Measurements from ENCODE around the gene NDNF.

NDNF gene, protein sequence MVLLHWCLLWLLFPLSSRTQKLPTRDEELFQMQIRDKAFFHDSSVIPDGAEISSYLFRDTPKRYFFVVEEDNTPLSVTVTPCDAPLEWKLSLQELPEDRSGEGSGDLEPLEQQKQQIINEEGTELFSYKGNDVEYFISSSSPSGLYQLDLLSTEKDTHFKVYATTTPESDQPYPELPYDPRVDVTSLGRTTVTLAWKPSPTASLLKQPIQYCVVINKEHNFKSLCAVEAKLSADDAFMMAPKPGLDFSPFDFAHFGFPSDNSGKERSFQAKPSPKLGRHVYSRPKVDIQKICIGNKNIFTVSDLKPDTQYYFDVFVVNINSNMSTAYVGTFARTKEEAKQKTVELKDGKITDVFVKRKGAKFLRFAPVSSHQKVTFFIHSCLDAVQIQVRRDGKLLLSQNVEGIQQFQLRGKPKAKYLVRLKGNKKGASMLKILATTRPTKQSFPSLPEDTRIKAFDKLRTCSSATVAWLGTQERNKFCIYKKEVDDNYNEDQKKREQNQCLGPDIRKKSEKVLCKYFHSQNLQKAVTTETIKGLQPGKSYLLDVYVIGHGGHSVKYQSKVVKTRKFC

DNA sequence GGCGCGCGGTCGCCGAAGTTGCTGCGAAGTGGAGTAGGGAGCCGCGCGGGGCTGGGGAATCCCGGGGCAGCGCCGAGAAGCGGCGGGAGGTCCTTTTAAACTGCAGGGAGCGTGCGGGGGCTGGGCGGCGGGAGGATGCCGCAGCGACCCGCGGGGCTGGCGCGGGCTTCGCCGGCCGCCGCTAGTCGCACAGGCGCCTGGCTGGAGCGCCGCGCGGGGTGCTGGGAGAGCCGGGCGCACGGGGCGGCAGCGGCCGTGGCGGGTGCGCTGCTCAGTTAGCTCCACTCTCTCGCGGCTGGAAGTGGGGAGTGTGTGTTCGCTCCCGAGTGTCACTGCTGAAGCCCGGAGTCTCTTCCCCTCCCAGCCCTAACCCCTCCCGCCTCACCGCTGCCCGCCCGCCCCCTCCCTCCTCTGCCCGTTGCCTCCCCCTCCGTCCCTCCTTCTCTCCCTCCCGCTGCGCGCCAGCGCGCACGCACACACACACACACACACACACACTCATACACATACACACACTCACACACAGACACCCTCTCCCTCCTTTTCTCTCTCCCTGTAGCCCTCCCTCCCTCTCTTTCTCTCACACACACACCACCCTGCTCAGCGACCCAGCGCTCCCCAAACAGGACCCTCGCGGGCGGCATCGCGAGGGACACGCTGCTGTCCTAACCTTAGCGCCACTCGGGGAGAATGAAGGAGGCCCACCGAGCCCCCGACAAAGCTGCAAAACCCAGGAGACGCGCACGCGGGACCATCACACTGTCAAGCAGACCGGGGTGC is at the start of gene NDNF:
TSS of gene NDNF (minus strand) at position 312 of the 780 bp plus-strand sequence. CDS start 26,698 bp downstream, outside the sequence.
- no peak for DNase-seq (ENCODE audit: low spot score)

DNA sequence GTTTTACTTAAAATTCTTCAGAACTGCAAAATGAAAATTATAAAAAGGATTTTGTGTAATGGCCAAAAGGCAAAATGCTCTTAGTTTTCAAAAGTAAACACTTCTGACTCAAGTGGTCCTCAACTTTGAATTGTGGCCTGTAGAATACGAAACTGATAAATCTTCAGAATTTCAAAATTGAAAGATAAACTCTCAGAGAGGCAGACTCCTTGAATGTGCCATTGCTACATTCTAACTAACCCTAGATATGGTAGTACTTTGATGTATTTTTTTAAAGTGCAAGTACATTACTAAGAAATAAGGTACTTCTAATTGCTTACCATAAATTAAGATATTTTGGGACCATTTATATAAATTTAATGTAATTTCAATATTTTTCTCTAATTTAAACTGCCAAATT is 47.4 kb upstream of the NDNF start:
- no peak for DNase-seq (ENCODE audit: low spot score)

- DNase-seq (ENCODE audit: low spot score) = no peak
These were observed 46.0 kb upstream of the NDNF start for GRCh38 chr4:121118344-121118743.

DNA sequence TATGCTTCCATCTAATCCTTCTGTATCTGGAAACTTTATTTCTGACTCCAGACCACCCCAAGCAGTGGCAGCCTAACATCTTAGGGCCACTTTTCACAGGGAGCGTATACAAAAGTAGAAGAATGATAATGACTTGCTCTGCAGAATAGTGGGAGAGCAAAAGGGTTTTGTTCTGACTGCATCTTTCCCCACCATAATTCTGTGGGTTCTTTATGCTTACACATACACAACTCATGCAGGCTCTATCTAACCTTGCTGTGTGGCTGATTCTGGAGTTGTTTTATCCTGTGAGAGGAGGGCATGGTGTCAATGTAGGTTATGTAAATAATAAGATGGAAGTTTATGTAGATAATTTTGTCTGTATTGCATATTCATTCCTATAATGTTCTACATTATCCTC is 42.4 kb upstream of the NDNF start:
- DNase-seq (ENCODE audit: low spot score) = no peak

- no peak for DNase-seq (ENCODE audit: low spot score)
These were observed 40.2 kb upstream of the NDNF start for GRCh38 chr4:121112530-121112929.

DNA sequence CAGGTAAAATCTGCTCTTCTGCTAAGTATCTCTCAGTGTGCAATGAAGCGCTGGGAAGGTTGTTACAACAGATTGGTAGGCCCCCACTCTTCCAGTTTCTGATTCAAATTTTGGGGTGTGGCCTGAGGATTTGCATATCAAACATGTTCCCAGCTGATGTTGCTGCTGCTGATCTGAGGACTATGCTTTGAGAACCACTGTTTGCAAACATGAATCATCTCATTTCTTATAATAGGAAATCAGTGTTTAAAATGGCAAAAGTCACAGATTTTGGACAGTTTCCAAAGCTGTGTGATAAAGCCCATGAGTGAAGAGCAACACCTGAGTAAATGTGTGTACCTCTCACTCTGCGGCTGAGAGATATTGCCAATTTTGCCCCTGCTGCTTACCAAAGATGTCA is 36.2 kb upstream of the NDNF start:
- no peak for DNase-seq (ENCODE audit: low spot score)

GRCh38 chr4:121107507-121107906 is 35.2 kb upstream of the NDNF start:
- no peak for DNase-seq (ENCODE audit: low spot score)

DNA sequence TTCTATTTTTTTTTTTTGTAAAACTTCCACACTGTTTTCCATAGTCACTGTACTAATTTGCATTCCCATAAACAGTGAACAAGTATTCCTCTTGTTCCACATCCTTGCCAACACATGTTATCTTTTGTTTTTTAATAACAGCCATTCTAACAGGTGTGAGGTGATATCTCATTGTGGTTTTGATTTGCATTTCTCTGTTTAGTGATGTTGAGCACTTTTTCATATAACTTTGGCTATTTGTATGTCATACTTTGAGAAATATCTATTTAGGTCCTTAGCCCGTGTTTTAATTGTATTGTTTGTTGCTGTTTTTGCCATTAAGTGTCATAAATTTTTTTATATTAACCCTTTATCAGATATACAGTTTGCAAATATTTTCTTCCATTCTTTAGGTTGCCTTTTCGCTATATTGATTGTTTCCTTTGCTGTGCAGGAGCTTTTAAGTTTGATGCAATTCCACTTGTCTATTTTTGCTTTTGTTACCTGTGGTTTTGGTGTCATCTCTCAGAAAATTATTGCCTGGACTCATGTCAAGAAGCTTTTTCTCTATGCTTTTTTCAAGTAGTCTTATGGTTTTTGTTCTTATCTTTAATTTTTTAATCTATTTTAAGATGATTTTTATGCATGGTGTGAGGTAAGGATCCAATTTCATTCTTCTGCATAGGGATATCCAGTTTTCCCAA is 27.9 kb upstream of the NDNF start:
- no peak for DNase-seq (ENCODE audit: low spot score)

- no peak for DNase-seq (ENCODE audit: low spot score)
These were observed 25.9 kb upstream of the NDNF start for GRCh38 chr4:121098266-121098665.

DNA sequence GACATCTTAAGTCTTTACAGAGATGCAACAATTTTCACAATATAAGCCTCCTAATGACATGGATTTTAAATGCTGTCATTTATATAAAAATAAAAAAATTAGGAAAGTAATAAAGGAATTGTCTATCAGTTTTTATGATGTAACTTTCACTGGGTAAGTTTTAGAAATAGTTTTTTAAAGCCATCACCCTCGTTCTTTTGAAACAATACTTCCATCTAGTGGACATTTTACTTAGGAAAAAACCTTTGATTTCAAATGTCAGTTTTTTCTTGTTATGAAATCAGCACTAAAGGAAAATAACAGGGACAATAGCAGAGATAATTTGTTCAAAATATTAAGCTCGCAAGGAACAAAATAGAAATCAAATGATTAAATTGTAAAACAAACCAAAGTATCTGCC is 24.3 kb upstream of the NDNF start:
- DNase-seq (ENCODE audit: low spot score) = peak; percentile 72

- DNase-seq (ENCODE audit: low spot score) = no peak
These were observed 23.9 kb upstream of the NDNF start for GRCh38 chr4:121096191-121096590.

DNA sequence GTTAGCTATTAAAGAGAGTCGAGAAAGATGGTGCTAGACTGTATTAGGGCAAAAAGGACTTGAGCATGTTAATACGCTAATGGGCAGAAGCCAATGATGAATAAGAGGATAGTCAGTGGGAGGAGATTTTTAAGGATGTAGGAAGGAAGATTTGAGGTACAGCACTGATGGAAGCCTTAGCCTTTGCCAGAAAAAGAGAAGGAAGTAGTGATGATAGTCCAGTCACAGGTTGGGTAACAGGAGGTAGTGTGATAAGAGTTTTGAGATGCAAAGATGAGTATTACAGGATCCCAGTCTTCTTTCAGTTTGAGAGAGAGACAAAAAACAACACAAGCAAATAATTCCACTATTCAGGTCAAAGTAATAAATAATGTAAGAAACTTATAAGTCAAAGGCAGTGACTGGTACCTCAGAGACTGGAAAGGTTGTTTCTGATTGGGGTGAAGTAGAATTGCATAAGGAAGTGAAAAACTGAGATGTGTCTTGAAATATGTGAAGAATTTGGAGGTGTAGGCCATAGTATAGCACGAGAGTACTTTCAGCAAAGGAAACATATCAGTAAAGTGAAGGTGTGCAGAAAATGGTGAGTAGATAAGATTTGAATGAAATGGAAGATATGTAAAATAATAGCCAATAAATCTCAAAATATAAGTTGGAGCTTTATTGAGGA is 22.1 kb upstream of the NDNF start:
- no peak for DNase-seq (ENCODE audit: low spot score)

- DNase-seq (ENCODE audit: low spot score) = no peak
These were observed 20.9 kb upstream of the NDNF start for GRCh38 chr4:121093261-121093660.

DNA sequence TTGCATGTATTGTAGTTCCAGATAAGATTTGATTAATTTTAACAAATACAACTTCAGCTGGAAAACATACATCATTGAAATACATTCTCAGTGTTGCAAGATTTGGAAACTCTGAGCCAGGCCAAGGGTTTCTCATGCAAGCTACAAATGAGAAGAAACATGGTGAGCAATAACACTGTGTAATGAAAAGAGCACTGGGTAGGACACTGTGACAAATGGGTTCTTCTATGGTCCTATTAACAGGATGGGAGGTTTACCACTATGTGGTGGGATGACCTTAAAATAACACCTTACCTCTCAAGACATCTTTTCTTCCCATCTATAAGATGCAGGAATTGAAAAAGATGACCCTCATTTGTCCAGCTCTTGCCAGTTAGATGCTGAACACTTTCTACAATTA is 19.6 kb upstream of the NDNF start:
- no peak for DNase-seq (ENCODE audit: low spot score)

- DNase-seq (ENCODE audit: low spot score) = no peak
These were observed 16.5 kb upstream of the NDNF start for GRCh38 chr4:121088867-121089266.

- no peak for DNase-seq (ENCODE audit: low spot score)
These were observed 7.0 kb upstream of the NDNF start for GRCh38 chr4:121079376-121079775.

DNA sequence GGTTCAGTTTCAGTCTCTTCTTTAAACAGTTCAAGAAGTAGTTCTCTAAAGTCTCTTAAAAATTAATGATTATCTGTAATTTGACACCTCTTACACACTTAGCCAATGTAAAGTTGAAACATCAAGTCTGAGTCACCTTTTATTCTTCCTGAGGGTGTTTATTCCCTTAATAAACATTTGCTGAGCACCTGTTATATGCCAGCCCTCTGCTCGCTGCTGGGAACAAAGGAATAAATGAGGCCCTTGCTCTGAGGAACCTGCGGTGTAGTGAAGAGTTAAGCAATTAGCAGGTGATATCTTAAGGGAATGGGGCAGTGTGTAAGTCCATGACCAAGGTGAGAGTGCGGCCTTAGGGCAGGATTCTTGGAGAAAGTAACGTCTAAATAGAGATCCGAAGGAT is 5.2 kb upstream of the NDNF start:
- no peak for DNase-seq (ENCODE audit: low spot score)

DNA sequence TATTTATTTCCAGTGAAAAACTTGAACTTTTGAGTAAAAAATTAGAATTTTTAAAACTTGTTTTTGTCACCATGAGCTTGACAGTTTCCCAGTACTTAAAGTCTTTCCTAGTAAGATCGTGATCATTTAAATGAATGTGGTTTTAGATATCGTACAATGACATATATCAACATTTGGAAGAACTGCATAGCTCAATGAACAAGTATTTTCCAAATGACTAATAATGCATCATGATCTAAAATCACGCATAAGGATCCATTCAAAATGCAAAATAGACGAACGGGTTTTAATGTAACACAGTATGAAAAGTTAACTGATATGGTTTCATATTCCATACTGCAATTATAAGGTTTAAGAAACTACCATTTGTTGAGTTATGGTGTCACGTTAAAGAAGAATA is 4.1 kb upstream of the NDNF start:
- DNase-seq (ENCODE audit: low spot score) = no peak

GRCh38 chr4:121073672-121074381 is 1.5 kb upstream of the NDNF start:
- DNase-seq (ENCODE audit: low spot score) = no peak

- no peak for DNase-seq (ENCODE audit: low spot score)
These were observed 685 bp upstream of the NDNF start for GRCh38 chr4:121073004-121073435.

- no peak for DNase-seq (ENCODE audit: low spot score)
These were observed 603 bp downstream of the NDNF start for GRCh38 chr4:121071640-121072223.
